ENCODE data around the gene PTPRG.

DNA sequence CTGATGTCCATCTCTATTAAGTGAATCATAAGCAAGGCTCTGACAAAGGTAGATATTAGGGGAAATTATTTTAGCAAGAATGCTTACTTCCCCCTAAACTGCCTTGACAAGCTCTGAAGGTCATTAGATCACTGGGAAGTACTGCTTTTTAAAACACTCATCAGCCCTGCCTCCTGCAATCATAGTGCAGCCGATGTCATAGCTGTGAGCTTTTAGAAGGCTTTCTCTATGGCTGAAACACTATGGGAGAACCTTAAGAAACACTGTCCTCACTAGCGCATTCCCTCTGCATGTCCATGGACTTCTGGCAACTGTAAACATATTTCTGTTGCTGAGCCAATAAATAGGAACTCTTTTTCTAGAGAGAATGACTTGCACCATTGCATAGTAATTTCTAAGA, 38.7 kb upstream of the PTPRG start:
- TF ChIP-seq NFIC (IDR thresholded peaks at IDR 0.05; ENCODE audit: low read depth, low read length): no peak
- TF ChIP-seq EP300 (IDR thresholded peaks at IDR 0.05; ENCODE audit: borderline replicate concordance in 1 of 2, control insufficient read depth in 1 of 2, low read depth in 2 of 2, low read length in 2 of 2): no peak
- TF ChIP-seq POLR2A (IDR thresholded peaks at IDR 0.05; ENCODE audit: low read depth, low read length): no peak
- TF ChIP-seq IRF3 (IDR thresholded peaks at IDR 0.05): no peak
- TF ChIP-seq CTCF (IDR thresholded peaks at IDR 0.05 in 2 of 3, conservative IDR thresholded peaks at IDR 0.05 in 1 of 3; ENCODE audit: control insufficient read depth in 2 of 3, extremely low read depth in 1 of 3, insufficient read depth in 1 of 3, low read depth in 3 of 3, low read length in 3 of 3): no peak
- TF ChIP-seq NRF1 (conservative IDR thresholded peaks at IDR 0.05; ENCODE audit: low read depth, low read length): no peak
- no peak for TF ChIP-seq EED (IDR thresholded peaks at IDR 0.05; ENCODE audit: low read depth)
